ENCODE data around the gene EPB41L1.
"Not testable (repeated sequence)": the region's sequence is repeated elsewhere in the genome, so short reads cannot be mapped to it uniquely, and the experiment has no call there.

EPB41L1 gene

DNA sequence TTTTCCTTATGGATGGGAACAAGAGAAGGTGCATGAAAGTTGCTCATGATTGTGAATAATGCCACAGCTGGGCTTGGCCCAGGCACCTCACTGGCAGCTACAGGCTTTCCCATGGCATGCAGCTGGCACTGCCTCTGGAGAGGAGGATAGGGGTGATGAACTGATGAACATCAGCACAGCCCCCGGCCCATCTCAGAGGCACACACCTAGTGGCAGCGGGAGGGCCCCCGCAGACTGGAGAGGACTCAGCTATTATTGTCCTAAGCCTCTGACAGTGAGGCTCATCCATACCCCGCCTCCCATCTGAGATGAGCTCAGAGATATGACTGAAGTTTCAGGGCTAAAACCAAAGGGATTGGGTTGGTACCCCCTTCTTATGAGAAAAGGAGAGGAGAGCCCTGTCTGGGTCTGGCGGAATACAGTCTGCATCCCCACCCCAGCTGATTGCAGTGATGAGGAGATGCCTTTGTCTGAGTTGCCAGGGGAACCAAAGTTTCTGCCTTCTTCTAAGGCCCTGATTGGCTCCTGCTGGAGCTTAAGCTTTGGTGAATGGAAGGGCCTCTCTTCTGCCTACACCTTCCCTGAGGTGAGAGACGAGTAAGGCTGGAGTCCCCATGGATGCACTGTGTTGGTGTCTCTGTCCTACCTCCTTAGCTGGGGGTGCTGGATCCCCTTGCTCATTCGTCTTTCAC is 27.6 kb upstream of the EPB41L1 start:
- DNase-seq: no peak

DNA sequence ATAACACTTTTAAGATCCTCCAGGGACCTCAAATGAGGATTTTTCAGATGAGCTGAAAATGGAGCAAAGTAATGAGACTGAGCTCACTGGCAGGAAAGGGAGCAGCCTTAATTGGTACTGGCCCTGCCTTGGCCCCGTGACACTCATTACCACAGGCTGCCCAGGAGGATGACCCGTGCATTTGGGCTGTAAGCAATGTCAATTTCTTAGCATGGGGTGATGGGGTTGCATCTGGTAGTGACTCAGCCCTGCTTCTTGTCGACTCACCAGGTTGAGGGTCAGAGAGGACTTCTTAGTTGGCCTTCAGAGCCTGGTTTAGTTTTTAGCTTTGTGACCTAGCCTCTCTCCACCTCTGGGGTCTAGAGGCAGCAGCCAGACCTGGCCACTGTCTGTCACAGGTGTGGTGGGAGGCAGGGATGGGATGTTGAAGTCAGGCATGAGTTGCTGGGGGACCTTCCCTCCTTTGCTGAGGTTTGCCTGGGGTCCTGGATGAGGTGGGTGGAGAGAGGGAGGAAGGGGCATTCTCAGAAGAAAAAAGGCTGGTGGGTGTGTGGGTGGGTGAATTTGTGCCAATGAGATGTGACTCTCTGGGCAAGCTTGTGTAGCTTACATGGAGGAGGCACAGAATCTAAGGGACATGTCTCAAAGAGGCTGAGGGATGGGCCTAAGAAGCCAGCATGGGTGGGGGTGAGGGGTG is 25.9 kb upstream of the EPB41L1 start:
- no peak for DNase-seq

DNA sequence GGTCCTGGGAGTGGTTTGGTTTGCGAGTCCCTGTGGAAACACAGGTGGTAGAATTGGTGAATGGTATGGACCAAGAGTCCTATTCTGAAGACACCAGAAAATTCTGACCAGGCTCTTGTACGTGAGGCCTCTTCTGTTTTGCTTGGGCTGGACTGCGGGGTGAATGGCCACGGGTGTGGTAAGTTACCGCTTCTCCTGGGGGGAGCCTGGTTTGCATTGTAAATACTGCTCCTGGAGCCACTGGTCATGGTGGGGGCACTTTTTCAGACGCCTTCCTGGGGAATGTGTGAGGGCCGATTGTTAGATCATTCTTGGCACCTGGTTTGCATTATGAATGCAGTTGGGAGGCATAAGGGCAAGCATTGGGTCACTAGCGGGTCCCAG is 25.4 kb upstream of the EPB41L1 start:
- no peak for DNase-seq

DNA sequence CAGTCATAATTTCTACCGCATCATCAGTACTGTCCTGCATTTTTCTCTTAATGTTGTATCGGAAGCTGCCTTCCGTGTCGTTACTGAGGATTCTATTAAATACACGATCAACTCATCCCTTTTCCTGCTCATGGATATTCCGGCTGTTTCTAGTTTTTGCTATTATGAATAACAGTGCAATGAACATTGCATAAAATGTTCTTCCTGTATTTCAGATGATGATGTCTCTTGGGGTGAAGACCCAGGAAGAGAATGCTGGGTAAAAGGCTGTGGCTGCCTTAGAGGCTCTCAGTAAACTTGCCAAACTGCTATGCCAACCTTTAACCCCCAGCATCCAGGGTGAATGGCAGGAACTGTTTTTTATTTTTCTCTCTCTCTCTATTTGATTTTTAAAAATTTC is 24.1 kb upstream of the EPB41L1 start:
- DNase-seq: no peak

DNA sequence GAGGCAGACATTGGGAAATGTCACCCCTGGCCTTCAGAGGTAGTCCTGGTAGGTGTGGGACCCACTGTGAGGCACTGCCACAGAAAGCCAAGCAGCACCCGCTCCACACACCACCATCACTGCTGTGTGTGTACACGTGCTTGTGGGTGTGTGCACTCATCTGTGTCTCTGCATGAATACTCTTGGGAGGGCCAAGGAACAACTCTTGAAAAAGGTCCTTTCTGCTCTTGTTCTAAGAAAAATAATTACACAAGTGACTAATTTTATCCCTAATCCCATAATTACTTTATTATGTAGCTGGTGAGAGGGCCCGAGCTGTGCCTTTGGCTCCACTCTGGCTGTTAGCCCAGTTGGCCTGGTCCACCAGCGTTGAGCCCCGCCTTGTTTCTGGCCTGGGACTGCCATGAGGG is 21.7 kb upstream of the EPB41L1 start:
- DNase-seq: no peak

DNA sequence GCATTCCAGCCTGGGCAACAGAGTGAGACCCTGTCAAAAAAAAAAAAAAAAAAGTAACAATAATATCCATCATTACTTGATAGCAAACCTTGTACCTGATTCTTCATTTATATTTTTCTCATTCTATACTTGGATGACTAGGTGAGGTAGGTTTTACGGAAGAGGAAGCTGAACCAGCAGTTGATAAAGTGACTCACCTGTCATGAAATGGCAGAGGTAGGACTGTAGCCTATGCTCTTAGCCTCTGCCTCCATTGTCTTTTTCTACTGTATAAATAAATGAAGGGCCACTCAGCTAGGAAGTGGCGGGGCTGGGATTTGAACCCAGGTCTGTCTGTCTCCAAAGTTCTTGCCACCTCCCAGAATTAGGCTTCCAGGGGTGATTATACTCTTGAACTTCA is 20.7 kb upstream of the EPB41L1 start:
- DNase-seq: no peak

DNA sequence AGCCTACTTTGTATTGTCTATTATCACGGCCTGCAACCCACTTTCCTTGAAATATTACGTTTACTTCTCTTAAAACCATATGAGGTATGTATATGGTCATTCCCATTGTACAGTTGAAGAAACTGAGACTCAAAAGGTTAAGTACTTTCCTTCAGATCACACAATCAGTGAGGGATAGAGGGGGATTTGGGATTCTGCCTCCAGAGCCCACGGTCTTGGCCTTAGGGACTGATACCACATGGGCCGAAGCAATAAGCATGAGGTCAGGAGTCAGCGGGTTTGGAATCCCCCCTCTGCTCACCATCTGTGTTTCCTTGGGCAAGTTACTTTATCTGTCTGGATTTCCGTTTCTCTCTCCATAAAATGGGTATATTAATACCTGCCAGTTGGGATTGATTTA is 19.4 kb upstream of the EPB41L1 start:
- no peak for DNase-seq

DNA sequence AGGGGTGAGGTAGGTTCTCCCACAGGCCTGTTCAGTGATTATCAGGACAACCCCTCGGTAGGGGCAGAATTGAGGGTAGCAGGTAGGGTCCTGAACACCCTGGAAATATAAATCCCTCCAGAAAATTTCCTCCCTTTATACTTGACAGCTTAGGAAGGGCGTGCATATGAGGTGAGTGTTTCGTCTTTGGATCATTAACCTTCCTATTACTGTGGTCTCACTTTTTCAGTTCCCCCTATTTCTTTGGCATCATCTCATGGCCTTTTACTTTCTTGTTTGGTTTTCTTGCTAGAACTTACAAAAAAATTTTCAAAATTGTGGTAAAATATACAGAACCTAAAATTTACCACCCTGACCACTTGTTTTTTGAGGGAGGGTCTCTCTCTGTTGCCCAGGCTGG is 18.7 kb upstream of the EPB41L1 start:
- DNase-seq: no peak

DNA sequence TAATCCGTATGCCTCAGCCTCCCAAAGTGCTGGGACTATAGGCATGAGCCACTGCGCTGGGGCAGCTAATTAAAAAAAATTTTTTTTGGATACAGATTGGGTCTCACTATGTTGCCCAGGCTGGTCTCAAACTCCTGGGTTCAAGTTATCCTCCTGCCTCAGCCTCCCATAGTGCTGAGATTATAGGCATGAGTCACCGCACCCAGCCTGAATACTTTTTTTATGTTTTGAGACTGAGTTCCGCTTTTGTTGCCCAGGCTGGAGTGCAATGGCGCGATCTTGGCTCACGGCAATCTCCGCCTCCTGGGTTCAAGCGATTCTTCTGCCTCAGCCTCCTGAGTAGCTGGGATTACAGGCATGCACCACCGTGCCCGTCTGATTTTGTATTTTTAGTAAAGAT is 17.2 kb upstream of the EPB41L1 start:
- not testable (repeated sequence) for DNase-seq

DNA sequence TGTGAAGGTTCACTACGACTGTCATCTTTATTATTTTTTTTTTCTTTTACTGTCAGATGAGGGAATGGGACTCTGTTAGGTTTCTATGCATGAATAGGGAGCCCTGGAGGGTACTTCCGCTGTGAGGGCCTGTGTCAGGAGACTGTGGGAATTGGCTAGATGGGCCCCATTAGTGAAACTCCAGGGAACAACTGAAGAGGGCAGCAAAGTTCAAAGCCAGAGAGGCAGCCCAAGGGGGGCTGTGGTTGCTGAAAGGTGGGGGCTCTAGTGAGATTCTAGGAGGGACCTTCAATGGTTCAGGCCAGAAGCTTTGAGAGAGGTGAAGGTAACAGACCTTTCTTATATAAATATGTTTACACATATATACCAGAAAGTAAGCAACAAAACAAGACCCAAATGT is 13.2 kb upstream of the EPB41L1 start:
- DNase-seq: no peak

DNA sequence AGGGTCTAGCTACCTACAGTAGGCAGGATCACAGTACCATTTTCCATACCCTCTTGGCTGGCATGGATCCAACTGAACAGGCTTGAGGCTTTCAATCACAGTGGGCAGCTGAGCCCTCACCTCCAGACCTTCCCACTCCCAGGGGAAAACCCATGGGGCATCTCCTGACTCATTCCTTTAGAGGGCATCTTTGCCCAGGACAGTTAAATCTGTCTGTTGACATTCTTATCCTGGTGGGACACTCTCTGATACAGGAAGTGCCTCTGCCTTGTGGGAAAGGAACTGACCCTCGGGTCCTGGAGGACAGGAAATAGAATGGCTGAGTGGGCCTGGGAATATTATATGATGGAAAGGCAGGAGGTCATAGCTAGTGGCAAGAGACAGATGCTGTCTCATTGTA is 10.2 kb upstream of the EPB41L1 start:
- DNase-seq: no peak

DNA sequence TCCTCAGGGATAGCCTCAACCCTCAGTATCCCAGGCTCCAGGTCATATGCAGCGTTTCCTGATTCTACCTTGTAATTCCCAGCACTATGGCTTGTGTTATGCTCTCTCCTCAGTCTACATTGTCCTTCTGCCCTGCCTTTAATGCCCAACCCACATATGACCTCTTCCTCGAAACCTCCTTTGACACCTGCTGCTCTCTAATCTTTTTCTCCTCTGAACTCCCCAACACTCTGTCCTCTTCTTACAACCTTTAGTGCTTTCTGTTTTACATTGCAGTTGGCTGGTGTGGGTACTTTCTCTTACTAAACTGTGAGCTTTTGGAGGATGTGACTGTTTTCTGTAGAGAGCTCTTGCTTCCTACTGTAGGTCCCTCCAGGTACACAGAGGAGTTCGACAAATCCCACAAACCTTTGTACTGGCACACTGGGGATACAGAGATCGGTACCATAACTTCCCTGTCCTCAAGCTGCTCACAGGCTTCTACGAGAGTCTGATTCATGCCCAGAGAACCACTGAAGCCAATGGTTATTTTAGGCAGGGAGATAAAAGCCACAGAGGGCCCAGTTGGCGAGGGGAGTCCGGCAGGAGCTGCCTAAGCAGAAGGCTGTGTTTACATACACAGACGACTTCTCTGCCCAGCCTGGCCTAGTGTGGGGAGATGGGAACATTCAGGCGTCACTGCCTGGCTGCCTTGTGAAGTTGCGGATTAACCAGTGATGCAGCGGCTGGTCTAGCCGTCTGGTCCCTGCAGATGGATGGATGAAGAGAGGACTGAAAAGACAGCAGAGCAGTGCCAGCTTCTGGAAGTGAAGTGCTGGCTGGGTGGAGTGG is 8.4 kb upstream of the EPB41L1 start:
- no peak for DNase-seq

DNA sequence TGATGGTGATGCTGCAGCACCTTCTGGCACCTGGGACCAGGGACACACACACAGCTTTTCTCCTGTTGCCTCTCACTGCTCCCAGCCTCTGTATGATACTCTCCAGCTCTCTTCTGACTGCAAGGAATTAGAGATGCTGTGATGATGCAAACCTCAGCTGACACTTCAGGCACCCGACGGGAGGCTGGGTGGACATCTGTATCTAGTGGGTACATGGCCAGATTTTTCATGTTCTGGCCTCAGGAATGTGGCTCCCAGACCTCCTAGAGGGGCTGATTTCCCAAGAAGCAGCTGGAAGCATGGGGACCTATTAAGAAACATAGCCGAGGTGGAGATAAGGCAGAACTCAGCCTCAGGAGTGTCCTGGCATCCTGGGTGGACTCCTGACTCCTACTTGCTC is 6.8 kb upstream of the EPB41L1 start:
- DNase-seq: no peak

DNA sequence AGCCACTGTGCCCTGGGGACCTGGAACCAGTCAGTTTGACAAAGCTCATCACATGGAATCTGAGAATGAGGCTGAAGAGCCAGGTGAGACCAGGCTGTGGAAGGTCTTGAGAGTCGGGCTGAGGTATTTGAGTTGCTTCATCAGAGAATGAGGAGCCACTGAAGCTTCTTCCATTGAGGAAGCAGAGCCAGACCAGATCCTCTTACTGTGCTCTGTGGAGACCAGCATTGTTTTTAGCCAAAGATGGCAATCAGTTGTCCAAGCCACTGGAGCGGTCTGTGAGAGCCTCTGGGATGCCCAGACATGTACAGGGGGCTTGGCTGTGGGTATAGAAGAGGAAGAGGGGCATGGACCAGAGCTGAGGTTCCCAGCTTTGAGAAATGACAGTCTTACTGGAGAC is 6.1 kb upstream of the EPB41L1 start:
- no peak for DNase-seq

DNA sequence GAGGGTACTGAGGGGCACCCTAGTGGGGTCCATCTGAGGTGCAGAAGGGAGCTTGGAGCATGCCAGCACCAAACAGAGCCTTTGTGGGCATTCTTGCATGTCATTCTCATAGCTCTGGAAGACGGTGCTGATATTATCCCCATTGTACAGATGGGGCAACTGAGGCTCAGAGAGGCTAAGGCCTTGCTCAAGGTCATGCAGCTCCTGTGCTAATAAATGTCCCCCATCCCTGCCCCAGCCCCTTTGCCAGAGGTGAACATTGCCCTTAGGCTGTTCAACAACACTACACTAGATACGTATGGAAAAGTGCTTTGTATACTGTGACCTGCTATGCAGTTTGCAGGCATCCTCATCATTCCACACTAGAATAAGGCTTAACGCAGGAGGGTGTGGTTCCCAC is 5.5 kb upstream of the EPB41L1 start:
- no peak for DNase-seq

DNA sequence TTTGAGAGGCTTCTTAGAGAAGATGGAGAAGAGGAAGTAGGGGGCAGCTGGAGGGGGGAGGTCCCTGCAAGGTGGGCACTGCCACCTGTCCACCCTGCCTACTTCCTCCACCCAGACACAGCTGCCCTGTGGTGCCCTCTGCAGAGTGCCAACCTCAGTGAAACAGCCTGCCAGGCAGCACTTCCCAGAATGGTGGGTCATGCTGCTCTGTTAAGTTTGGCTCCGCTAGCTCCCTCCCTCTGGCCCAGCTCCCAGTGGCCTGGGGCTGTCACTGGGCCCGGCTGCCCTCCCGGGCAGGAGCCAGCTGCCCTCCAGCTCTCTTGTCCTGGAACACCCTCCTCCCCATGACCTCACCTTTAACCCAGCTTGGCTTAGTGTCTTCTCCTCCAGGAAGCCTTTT is 5.1 kb upstream of the EPB41L1 start:
- DNase-seq: no peak

DNA sequence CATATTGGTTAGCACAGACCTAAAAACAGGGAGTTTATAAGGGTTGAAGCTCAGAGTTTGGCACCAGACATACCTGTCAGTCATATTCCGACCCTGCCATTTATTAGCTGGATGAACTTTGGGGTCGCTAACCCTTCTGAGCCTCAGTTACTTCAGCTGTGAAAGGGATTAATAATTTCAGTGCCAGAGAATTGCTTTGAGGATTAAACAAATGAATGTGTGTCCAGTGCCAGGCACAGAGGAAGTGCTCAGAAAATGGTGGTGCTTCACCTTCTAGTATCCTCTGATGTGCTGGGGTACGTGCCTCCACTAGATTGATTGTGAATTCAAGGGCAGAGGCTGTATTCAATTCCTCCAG is 4.1 kb upstream of the EPB41L1 start:
- DNase-seq: no peak

DNA sequence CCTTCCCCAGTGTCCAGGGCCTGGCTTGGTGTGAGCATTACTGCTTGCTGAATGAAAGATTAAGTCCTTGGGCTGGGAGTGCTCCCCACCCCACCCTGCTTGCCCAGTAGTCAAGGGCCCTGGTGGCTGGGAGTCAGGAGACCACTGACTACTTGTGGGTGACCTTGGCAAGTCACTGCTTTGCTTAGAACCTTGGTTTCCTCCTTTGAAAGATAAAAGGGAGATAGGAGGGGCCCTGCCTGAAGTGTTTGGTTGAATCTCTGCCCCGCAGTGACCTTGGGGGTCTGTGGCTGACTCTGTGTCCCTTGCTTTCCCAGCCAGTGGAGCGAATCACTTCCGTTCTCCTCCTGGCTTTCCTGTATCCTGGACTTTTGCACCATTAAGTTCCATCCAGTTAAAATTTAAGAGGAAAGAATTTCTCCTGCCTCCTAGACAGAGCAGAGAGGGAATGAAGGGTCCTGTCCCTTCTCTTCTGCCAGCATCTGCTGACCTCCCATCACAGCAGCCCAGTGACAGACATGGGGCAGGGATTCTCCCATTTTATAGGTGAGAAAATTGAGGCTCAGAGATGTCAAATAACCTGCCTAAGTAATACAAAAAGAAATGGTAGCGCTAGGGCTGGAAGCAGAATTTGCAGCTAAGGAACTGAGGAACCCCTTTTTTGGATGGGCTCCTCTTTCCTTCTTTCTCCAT is 3.5 kb upstream of the EPB41L1 start:
- DNase-seq: no peak

DNA sequence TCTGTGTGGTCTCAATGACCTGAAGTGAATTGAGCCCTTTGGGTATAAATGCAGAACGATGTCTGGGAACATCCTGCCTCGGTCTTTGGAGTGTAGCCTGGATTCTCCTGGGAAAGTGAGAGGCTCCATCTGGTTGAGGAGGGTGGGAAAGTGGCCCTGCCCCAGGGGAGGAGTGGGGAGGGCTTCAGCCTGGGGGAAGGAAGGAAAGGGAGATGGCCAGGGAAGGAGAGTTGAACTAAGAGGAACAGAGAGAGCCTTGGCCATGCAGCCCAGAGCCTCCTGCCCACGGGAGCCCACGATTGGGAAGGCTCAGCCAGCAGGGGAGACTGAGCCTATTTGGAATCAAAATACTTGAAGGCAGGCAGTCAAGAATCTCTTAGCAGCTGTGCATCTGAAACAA is 2.3 kb upstream of the EPB41L1 start:
- no peak for DNase-seq

DNA sequence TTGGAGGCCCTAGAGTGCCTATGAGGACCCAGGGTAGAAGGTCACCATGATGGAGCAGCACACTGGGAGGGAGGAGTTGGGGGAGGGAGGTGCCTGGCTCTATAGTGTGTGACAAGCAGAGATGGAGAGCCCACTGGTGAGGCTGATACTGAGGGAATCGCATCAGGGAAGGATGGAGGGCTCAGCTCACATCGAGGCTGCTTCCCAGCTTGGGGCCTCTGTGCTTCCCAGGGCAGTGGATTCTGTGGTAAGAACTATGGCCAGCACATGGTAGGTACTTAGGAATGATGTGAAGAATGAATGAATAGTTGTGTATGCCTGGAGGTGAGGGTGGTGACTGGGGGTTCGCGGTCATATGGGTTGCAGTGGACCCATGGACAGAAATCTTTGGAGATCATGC is 1.3 kb upstream of the EPB41L1 start:
- DNase-seq: no peak

DNA sequence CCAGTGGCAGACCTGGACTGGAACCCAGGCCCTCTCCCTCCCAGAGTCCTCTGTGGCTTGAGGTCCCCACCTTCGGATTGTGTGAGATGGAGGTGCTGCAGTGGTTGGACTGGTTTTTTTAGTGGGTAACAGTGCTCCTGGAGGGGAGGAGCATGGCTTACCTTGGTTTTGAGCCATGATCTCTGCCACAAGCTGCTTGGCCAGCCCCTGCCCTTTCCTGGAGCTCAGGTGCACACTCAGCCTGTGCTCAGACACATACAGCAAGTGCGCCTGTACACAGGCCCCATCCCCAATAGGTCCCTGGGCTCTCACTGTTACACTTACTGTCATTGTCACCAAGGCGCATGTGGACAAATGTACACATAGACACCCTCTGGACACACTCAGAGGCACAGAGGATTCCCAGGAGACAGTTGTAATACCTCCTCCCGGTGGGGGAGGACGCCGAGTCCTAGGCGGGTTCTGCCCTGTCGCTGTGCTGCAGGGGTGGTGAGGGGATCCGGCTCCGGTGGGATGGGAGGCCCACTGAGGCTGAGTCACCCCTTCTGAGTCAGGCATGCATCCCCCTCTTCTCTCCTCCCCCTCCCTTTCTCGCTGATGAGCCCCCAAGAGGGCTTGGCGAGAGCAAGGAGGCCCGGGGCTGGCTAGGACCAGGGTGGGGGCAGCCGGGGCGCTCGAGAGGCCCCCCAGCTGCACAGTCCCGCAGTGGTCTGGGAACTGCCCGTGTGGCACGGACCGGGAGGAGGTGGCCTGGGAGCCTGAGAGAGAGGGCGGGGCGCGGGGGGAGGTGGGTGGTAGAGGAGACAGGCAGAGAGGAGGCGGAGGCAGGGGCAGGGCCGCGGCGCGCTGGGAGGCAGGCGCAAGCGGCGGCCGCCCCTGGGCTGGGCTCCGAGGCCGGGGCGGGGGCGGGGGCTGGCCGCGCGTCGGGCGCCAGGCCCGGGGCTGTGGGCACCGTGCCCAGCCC is 522 bp upstream of the EPB41L1 start:
- peak in 1 of 2 donors; percentile 64 for DNase-seq

DNA sequence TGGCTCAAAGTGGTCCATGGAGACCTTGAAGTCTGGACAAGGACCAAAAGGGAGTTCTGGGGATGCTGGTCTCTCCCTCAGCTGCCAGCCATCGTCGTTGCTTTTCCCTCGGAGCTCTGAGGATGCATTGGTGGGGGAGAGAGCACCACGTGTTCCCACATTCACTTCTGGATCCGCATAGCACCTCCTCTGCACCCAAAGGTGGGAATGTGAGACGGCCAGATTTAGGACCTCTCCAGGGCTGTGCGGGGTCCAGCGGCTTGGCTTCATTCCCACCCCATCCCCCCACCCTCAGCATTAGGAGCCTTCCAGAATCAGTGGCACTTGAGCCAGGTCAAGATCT is 1.1 kb downstream of the EPB41L1 start:
- DNase-seq: no peak

DNA sequence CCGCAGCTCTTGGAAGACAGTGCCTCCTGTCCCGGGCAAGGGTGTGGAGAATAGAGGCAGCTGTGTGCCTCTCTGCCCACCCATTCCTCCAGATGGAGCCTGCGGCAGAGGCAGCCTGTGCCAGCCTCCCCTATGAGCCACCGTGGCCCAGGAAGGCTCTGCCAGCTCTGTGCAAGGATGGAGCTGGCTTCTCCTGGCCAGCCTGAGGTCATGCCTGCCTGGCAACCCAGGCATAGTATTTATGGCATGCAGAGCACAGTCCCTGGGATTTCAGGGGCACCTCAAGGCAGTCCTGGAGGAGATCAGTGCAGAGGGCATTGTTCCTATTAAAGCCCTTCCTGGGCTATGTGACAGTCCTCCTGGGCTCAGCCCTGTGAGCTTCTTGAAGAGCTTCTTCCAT is 1.5 kb downstream of the EPB41L1 start:
- DNase-seq: no peak

Data from stimulated activated CD4-positive, alpha-beta T cell treated with anti-CD3 and anti-CD28 coated beads, Interleukin-2, amount 100 ng/mL, for 24 hours (primary cell).